OCI-LY1 (cell line): ENCODE data around the gene GATA3.

Experiments used
- H2AFZ ChIP-seq: fragments of 200-600 bp; sonication (generic), shearing (Covaris generic); 2 replicates; pipeline ENCODE4 v1.6.0; 2014; ENCODE audit warnings: antibody characterized with exemption, mild to moderate bottlenecking, low read length
- H3F3A ChIP-seq: fragments of 200-600 bp; sonication (generic), shearing (Covaris generic); 2 replicates; pipeline ENCODE4 v1.6.0; 2014; ENCODE audit warnings: mild to moderate bottlenecking, antibody characterized with exemption, low read length, moderate library complexity; ENCODE audit not compliant: insufficient read depth
- H3K27ac ChIP-seq: fragments of 200-600 bp; sonication (generic); 2 replicates; pipeline ENCODE4 v1.5.1; 2014; ENCODE audit warnings: low read length, mixed run types, mild to moderate bottlenecking, low read depth; ENCODE audit not compliant: poor library complexity, severe bottlenecking
- H3K27me3 ChIP-seq: fragments of 200-600 bp; sonication (generic); 2 replicates; pipeline ENCODE4 v1.6.0; 2014; ENCODE audit warnings: antibody characterized with exemption, mild to moderate bottlenecking, low read length, moderate library complexity; ENCODE audit not compliant: insufficient read depth
- H3K36me3 ChIP-seq: fragments of 200-600 bp; sonication (generic); 2 replicates; pipeline ENCODE4 v1.6.1; 2014; ENCODE audit warnings: mild to moderate bottlenecking, antibody characterized with exemption, low read length, moderate library complexity, mixed read lengths; ENCODE audit not compliant: insufficient read depth
- H3K4me1 ChIP-seq: fragments of 200-600 bp; sonication (generic); 2 replicates; pipeline ENCODE4 v1.5.1; 2014; ENCODE audit warnings: mild to moderate bottlenecking, low read length, moderate library complexity; ENCODE audit not compliant: insufficient read depth, severe bottlenecking
- H3K4me2 ChIP-seq: fragments of 200-600 bp; sonication (generic), shearing (Covaris generic); 2 replicates; pipeline ENCODE4 v1.6.1; 2014; ENCODE audit warnings: low read length
- H3K4me3 ChIP-seq: fragments of 200-600 bp; sonication (generic); 2 replicates; pipeline ENCODE4 v1.5.1; 2014; ENCODE audit warnings: low read length, low read depth, mild to moderate bottlenecking, mixed read lengths; ENCODE audit not compliant: poor library complexity, severe bottlenecking
- H3K79me2 ChIP-seq: fragments of 200-600 bp; shearing (Covaris generic); 2 replicates; pipeline ENCODE4 v1.6.1; 2016; ENCODE audit warnings: mixed run types, low read length, mixed read lengths; ENCODE audit not compliant: insufficient read depth
- H3K9ac ChIP-seq: fragments of 200-600 bp; sonication (generic), shearing (Covaris generic); 2 replicates; pipeline ENCODE4 v1.6.1; 2014; ENCODE audit warnings: mild to moderate bottlenecking, low read length, mixed read lengths
- H3K9me2 ChIP-seq: fragments of 200-600 bp; sonication (generic), shearing (Covaris generic); 2 replicates; pipeline ENCODE4 v1.6.1; 2014; ENCODE audit warnings: low read depth, mild to moderate bottlenecking, low read length, mixed read lengths
- H3K9me3 ChIP-seq: fragments of 200-600 bp; shearing (Covaris generic); 2 replicates; pipeline ENCODE4 v1.6.1; 2014; ENCODE audit warnings: low read length, mixed read lengths
- H4K20me1 ChIP-seq: fragments of 200-600 bp; sonication (generic), shearing (Covaris generic); 2 replicates; pipeline ENCODE4 v1.6.0; 2016; ENCODE audit warnings: mild to moderate bottlenecking, low read length; ENCODE audit not compliant: insufficient read depth
- EZH2 ChIP-seq: fragments of 200-600 bp; sonication (generic), shearing (Covaris generic); IDR thresholded peaks from 2 replicates; pipeline ENCODE4 v1.8.0; 2017; ENCODE audit warnings: borderline replicate concordance, mixed run types, mild to moderate bottlenecking, antibody characterized with exemption, low read length, moderate library complexity, mixed read lengths
- TF ChIP-seq, protein P1 (sequence below): fragments of 200-600 bp; sonication (generic), shearing (Covaris generic); IDR thresholded peaks from 2 replicates; pipeline ENCODE4 v1.5.1; 2017; ENCODE audit warnings: mild to moderate bottlenecking, antibody characterized with exemption, low read length, moderate library complexity, mixed read lengths

Gene GATA3

GRCh38 chr10:8055420-8056349 lies 1.2 kb downstream of the GATA3 start:
- H3K9ac ChIP-seq = no peak overlapping the region

DNA sequence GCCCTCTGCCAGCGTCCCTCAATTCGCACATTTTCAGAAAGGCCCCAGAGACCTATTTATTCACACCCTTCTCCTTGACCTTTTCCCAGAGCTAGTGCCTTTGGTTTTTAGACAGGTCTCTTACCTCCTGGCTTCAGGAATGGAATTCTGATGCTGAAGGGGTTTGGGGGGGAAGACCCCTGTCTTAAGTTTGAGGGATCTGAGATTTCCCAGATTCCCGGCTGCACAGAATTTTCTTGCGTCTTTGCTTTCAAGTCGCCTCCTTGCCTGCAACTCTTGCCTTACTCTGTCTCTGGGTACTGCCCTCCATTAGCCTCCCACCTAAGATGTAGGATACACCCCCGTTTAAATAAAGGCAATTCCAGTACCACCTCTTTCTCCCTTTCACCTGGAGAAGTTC lies 1.9 kb downstream of the GATA3 start:
- H3K27me3 ChIP-seq = no peaks in the 10 kb centered on the region; the same call in 1 of the 2 replicates
- no peaks in the 10 kb centered on the region for H3F3A ChIP-seq
- H3K4me1 ChIP-seq = no peaks in the 10 kb centered on the region
- H2AFZ ChIP-seq = no peak overlapping the region
- H3K27ac ChIP-seq = no peak overlapping the region
- no peaks in the 10 kb centered on the region for H3K9me2 ChIP-seq
- no peaks in the 10 kb centered on the region for H3K9me3 ChIP-seq
- no peak overlapping the region for H3K4me2 ChIP-seq
- no peaks in the 10 kb centered on the region for H3K79me2 ChIP-seq
- H3K9ac ChIP-seq = no peak overlapping the region
- no peak overlapping the region for H3K4me3 ChIP-seq
- H3K36me3 ChIP-seq = no peaks in the 10 kb centered on the region
- TF ChIP-seq, protein P1, sequence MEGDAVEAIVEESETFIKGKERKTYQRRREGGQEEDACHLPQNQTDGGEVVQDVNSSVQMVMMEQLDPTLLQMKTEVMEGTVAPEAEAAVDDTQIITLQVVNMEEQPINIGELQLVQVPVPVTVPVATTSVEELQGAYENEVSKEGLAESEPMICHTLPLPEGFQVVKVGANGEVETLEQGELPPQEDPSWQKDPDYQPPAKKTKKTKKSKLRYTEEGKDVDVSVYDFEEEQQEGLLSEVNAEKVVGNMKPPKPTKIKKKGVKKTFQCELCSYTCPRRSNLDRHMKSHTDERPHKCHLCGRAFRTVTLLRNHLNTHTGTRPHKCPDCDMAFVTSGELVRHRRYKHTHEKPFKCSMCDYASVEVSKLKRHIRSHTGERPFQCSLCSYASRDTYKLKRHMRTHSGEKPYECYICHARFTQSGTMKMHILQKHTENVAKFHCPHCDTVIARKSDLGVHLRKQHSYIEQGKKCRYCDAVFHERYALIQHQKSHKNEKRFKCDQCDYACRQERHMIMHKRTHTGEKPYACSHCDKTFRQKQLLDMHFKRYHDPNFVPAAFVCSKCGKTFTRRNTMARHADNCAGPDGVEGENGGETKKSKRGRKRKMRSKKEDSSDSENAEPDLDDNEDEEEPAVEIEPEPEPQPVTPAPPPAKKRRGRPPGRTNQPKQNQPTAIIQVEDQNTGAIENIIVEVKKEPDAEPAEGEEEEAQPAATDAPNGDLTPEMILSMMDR = no peak
- TF ChIP-seq EZH2 = no peak
- no peaks in the 10 kb centered on the region for H4K20me1 ChIP-seq

More at GRCh38 chr10:8055420-8056349, 1.2 kb downstream of the GATA3 start:
- no peak overlapping the region for H2AFZ ChIP-seq
- TF ChIP-seq EZH2 = no peak
- TF ChIP-seq, protein P1 = no peak
- no peak overlapping the region for H3K4me3 ChIP-seq
- no peaks in the 10 kb centered on the region for H3K9me2 ChIP-seq
- no peak overlapping the region for H3K4me2 ChIP-seq
- no peaks in the 10 kb centered on the region for H3K4me1 ChIP-seq
- H3F3A ChIP-seq = no peaks in the 10 kb centered on the region
- no peak overlapping the region for H3K27ac ChIP-seq
- no peaks in the 10 kb centered on the region for H3K9me3 ChIP-seq
- no peaks in the 10 kb centered on the region; the same call in 1 of the 2 replicates for H3K27me3 ChIP-seq
- H4K20me1 ChIP-seq = no peaks in the 10 kb centered on the region
- H3K79me2 ChIP-seq = no peaks in the 10 kb centered on the region
- no peaks in the 10 kb centered on the region for H3K36me3 ChIP-seq

GRCh38 chr10:8056871-8057331 lies 2.4 kb downstream of the GATA3 start:
- H3K27me3 ChIP-seq = no peaks in the 10 kb centered on the region; the same call in 1 of the 2 replicates
- H3F3A ChIP-seq = no peaks in the 10 kb centered on the region
- no peak overlapping the region for H3K27ac ChIP-seq
- no peaks in the 10 kb centered on the region for H4K20me1 ChIP-seq
- no peak overlapping the region for H3K4me2 ChIP-seq
- H3K9me2 ChIP-seq = no peaks in the 10 kb centered on the region
- H3K9ac ChIP-seq = no peak overlapping the region
- H3K36me3 ChIP-seq = no peaks in the 10 kb centered on the region
- no peaks in the 10 kb centered on the region for H3K9me3 ChIP-seq
- no peaks in the 10 kb centered on the region for H3K79me2 ChIP-seq
- no peaks in the 10 kb centered on the region for H3K4me1 ChIP-seq
- no peak for TF ChIP-seq EZH2
- TF ChIP-seq, protein P1 = no peak
- no peak overlapping the region for H3K4me3 ChIP-seq
- no peak overlapping the region for H2AFZ ChIP-seq
